H9 (cell line): ENCODE results near the gene SEMA6A. TPM values are rescaled to one million over a fixed set of nuclear protein-coding genes. Genes with fewer than 3 reads are reported as not detected.

Source experiments
- DNase-seq: peaks from one replicate; pipeline ENCODE4 v3.0.0-alpha.2; 2017
- H2AFZ ChIP-seq: one replicate; pipeline ENCODE4 v1.6.1; 2013; ENCODE audit warnings: mild to moderate bottlenecking, low read length, control low read depth, moderate library complexity
- H2AK5ac ChIP-seq: 2 replicates; pipeline ENCODE4 v1.6.1; 2013; ENCODE audit warnings: low read length, control low read depth, mixed read lengths; ENCODE audit not compliant: insufficient read length
- H2BK120ac ChIP-seq: one replicate; pipeline ENCODE4 v1.6.1; 2013; ENCODE audit warnings: low read depth, mild to moderate bottlenecking, low read length, control low read depth, inconsistent platforms; ENCODE audit not compliant: poor library complexity, severe bottlenecking
- H2BK12ac ChIP-seq: 2 replicates; pipeline ENCODE4 v1.6.1; 2013; ENCODE audit warnings: low read length, control low read depth, mixed read lengths, low read depth; ENCODE audit not compliant: insufficient read length
- H2BK15ac ChIP-seq: 2 replicates; pipeline ENCODE4 v1.6.1; 2013; ENCODE audit warnings: low read depth, low read length, control low read depth
- H2BK20ac ChIP-seq: one replicate; pipeline ENCODE4 v1.6.1; 2013; ENCODE audit warnings: low read depth, mild to moderate bottlenecking, low read length, control low read depth, inconsistent platforms; ENCODE audit not compliant: poor library complexity, severe bottlenecking
- H2BK5ac ChIP-seq: 2 replicates; pipeline ENCODE4 v1.6.1; 2013; ENCODE audit warnings: low read length, control low read depth, mixed read lengths; ENCODE audit not compliant: insufficient read length
- H3K14ac ChIP-seq: 2 replicates; pipeline ENCODE4 v1.6.1; 2013; ENCODE audit warnings: low read length, control low read depth; ENCODE audit not compliant: insufficient read depth
- H3K18ac ChIP-seq: 2 replicates; pipeline ENCODE4 v1.6.1; 2013; ENCODE audit warnings: low read depth, mild to moderate bottlenecking, mixed read lengths, low read length, control low read depth; ENCODE audit not compliant: insufficient read length
- H3K23ac ChIP-seq: 2 replicates; pipeline ENCODE4 v1.6.1; 2013; ENCODE audit warnings: low read length, control low read depth, mixed read lengths, low read depth; ENCODE audit not compliant: insufficient read length
- H3K23me2 ChIP-seq: 2 replicates; pipeline ENCODE4 v1.6.1; 2013; ENCODE audit warnings: low read depth, mild to moderate bottlenecking, mixed read lengths, low read length, control low read depth; ENCODE audit not compliant: insufficient read length, poor library complexity, severe bottlenecking
- H3K27ac ChIP-seq: 2 replicates; pipeline ENCODE4 v1.5.1; 2013; ENCODE audit warnings: low read length, control low read depth, mixed read lengths, low read depth; ENCODE audit not compliant: insufficient read length
- H3K27me3 ChIP-seq: 2 replicates; pipeline ENCODE4 v1.6.1; 2013; ENCODE audit warnings: low read length, control low read depth, inconsistent platforms; ENCODE audit not compliant: insufficient read depth
- H3K4ac ChIP-seq: 2 replicates; pipeline ENCODE4 v1.6.1; 2013; ENCODE audit warnings: low read depth, mild to moderate bottlenecking, control low read depth, inconsistent platforms, low read length, moderate library complexity
- H3K4me1 ChIP-seq: 2 replicates; pipeline ENCODE4 v1.6.1; 2013; ENCODE audit warnings: low read length, control low read depth, inconsistent platforms; ENCODE audit not compliant: insufficient read depth
- H3K4me2 ChIP-seq: 2 replicates; pipeline ENCODE4 v1.6.1; 2013; ENCODE audit warnings: low read length, control low read depth, mixed read lengths; ENCODE audit not compliant: insufficient read length, insufficient read depth
- H3K56ac ChIP-seq: 2 replicates; pipeline ENCODE4 v1.6.1; 2013; ENCODE audit warnings: low read depth, mild to moderate bottlenecking, mixed read lengths, low read length, control low read depth; ENCODE audit not compliant: insufficient read length
- H3K79me1 ChIP-seq: 2 replicates; pipeline ENCODE4 v1.6.1; 2013; ENCODE audit warnings: low read depth, mild to moderate bottlenecking, moderate library complexity, low read length, control low read depth, inconsistent platforms; ENCODE audit not compliant: insufficient read depth, poor library complexity, severe bottlenecking
- H3K79me2 ChIP-seq: 2 replicates; pipeline ENCODE4 v1.6.1; 2013; ENCODE audit warnings: low read length, control low read depth, inconsistent platforms; ENCODE audit not compliant: insufficient read depth
- H3K9ac ChIP-seq: 2 replicates; pipeline ENCODE4 v1.6.1; 2013; ENCODE audit warnings: low read length, control low read depth, mixed read lengths; ENCODE audit not compliant: insufficient read length; ENCODE audit errors: extremely low read depth
- H3K9me3 ChIP-seq: one replicate; pipeline ENCODE4 v1.6.1; 2013; ENCODE audit warnings: low read depth, low read length, inconsistent platforms; ENCODE audit not compliant: control insufficient read depth
- H3T11ph ChIP-seq: one replicate; pipeline ENCODE4 v1.6.1; 2013; ENCODE audit warnings: mild to moderate bottlenecking, low read length, control low read depth, inconsistent platforms
- H4K20me1 ChIP-seq: one replicate; pipeline ENCODE4 v1.6.1; 2013; ENCODE audit not compliant: control insufficient read depth, insufficient read length, insufficient read depth
- H4K5ac ChIP-seq: 2 replicates; pipeline ENCODE4 v1.6.1; 2013; ENCODE audit warnings: low read depth, mild to moderate bottlenecking, mixed read lengths, low read length, control low read depth; ENCODE audit not compliant: insufficient read length
- H4K8ac ChIP-seq: replicated peaks from 2 replicates; pipeline ENCODE4 v1.6.1; 2013; ENCODE audit warnings: low read length, control low read depth, mixed read lengths, low read depth; ENCODE audit not compliant: insufficient read length
- H4K91ac ChIP-seq: 2 replicates; pipeline ENCODE4 v1.6.1; 2013; ENCODE audit warnings: low read depth, mild to moderate bottlenecking, moderate library complexity, mixed read lengths, low read length, control low read depth; ENCODE audit not compliant: insufficient read length
- H3K27ac Mint-ChIP-seq, 3 experiments: 2 replicates in 2 of 3; 3 replicates in 1 of 3; pipeline ENCODE4 v1.8.0; 2020 to 2021; ENCODE audit warnings: mixed read lengths in 3 of 3, mild to moderate bottlenecking in 1 of 3, moderate library complexity in 1 of 3
- H3K27me3 Mint-ChIP-seq: 2 replicates; pipeline ENCODE4 v1.8.0; 2021; ENCODE audit warnings: low read depth, mild to moderate bottlenecking, moderate library complexity, mixed read lengths
- H3K36me3 Mint-ChIP-seq, 3 experiments: 2 replicates in 2 of 3; 3 replicates in 1 of 3; pipeline ENCODE4 v1.8.0; 2020 to 2021; ENCODE audit warnings: low read depth in 3 of 3, mixed read lengths in 3 of 3; ENCODE audit not compliant: insufficient read depth in 1 of 3
- H3K4me1 Mint-ChIP-seq, 2 experiments: 2 replicates each; pipeline ENCODE4 v1.8.0; 2020; ENCODE audit warnings: mixed read lengths in 2 of 2
- H3K4me3 Mint-ChIP-seq, 2 experiments: 2 replicates in 1 of 2; 3 replicates in 1 of 2; pipeline ENCODE4 v1.8.0; 2020 to 2021; ENCODE audit warnings: mild to moderate bottlenecking in 2 of 2, mixed read lengths in 2 of 2, moderate library complexity in 1 of 2
- H3K9me3 Mint-ChIP-seq, 2 experiments: 2 replicates in 1 of 2; 3 replicates in 1 of 2; pipeline ENCODE4 v1.8.0; 2020; ENCODE audit warnings: mild to moderate bottlenecking in 2 of 2, mixed read lengths in 2 of 2, moderate library complexity in 1 of 2
- WGBS: extraction: QIAGEN DNeasy Blood & Tissue Kit; methylation state at CpG from one replicate; pipeline ENCODE4 v1.1.7; 2013; ENCODE audit warnings: missing lambda C conversion rate, low lambda C conversion rate, mixed read lengths; ENCODE audit not compliant: insufficient read length; ENCODE audit errors: extremely low coverage; 5-methylcytosine and 5-hydroxymethylcytosine counted together
- total RNA-seq: library from RNA; stranded (reverse); gene quantifications from 2 replicates; pipeline ENCODE4 v1.2.1, GENCODE V29; 2021
- TF ChIP-seq, protein P1 (sequence below): fragments of 200-600 bp; sonication (generic); conservative IDR thresholded peaks from 3 replicates; pipeline ENCODE4 v1.8.0; 2021; ENCODE audit warnings: antibody characterized with exemption, mild to moderate bottlenecking

Gene SEMA6A
- total RNA-seq, 1 experiment from 2014 or later = 354 TPM

DNA sequence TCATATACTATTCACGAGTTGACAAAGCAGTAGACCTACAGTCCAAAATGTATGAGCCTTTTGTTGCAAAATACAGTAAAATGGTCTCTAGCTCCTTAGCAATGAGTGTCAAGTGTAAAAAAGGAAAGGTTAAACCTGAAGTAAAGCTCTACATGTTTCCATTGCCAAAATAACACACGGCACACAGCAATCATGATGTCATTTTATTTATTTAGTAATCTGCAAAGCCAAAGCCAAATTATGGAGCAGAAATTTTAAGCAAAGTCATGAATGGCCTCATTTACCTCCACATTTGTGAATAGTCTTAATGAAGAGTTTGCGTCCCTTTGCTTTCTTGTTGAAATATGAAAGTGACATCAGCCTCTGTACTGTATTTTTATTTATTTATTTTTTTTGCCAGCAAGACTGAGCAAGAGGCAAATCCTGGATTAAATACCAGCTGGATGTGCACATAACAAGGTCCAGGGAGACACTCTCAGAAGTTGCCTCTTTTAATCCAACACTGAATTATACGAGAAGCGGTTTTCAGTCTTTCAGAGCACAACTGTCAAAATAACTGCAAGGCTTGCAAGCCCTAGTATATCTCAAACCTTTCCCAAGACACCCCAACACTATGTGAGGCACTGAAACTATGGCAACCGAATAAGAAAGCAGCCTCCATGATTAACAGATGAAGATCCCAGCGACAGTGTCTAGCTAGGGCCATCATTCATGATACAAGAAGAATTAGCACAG, 9.7 kb downstream of the SEMA6A start:
- no peaks in the 10 kb centered on the region for H3K27me3 Mint-ChIP-seq
- Histone ChIP-seq H4K5ac (no peak overlapping the region), H3K56ac (no peak overlapping the region), H3K27me3 (no peaks in the 10 kb centered on the region), H3K27ac (no peak overlapping the region), H3K23me2 (peaks cover 2% of the 10 kb centered on the region), H2AK5ac (no peak overlapping the region), H2BK120ac (no peak overlapping the region), H3K4me1 (peaks cover 47% of the 10 kb centered on the region), H2BK15ac (no peak overlapping the region), H4K8ac (no peak overlapping the region), H3K79me2 (peaks cover 95% of the 10 kb centered on the region), H3K79me1 (peaks cover 2% of the 10 kb centered on the region), H3K23ac (no peak overlapping the region), H3K9ac (no peak overlapping the region), H2BK5ac (no peak overlapping the region), H3K9me3 (no peaks in the 10 kb centered on the region), H3K14ac (no peak overlapping the region), H2BK12ac (no peak overlapping the region), H3K4ac (no peak overlapping the region), H3K4me2 (peak overlapping the region; percentile 45), H3K18ac (no peak overlapping the region), H3T11ph (no peak overlapping the region), H2AFZ (no peak overlapping the region), H4K20me1 (no peaks in the 10 kb centered on the region), H4K91ac (no peak overlapping the region), H2BK20ac (no peak overlapping the region)
- WGBS = no CpG with 5 or more reads among the region's 7 CpGs
- no peaks in the 10 kb centered on the region for H3K9me3 Mint-ChIP-seq
- TF ChIP-seq, protein P1, sequence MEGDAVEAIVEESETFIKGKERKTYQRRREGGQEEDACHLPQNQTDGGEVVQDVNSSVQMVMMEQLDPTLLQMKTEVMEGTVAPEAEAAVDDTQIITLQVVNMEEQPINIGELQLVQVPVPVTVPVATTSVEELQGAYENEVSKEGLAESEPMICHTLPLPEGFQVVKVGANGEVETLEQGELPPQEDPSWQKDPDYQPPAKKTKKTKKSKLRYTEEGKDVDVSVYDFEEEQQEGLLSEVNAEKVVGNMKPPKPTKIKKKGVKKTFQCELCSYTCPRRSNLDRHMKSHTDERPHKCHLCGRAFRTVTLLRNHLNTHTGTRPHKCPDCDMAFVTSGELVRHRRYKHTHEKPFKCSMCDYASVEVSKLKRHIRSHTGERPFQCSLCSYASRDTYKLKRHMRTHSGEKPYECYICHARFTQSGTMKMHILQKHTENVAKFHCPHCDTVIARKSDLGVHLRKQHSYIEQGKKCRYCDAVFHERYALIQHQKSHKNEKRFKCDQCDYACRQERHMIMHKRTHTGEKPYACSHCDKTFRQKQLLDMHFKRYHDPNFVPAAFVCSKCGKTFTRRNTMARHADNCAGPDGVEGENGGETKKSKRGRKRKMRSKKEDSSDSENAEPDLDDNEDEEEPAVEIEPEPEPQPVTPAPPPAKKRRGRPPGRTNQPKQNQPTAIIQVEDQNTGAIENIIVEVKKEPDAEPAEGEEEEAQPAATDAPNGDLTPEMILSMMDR = no peak
- no peak for DNase-seq
- peaks cover 21 to 39% (median 25%) of the 10 kb centered on the region in 3 experiments for H3K36me3 Mint-ChIP-seq
- peak overlapping the region in 1 of 2 experiments; percentile 61; a peak in 2 of 5 replicates for H3K4me3 Mint-ChIP-seq
- H3K4me1 Mint-ChIP-seq = peaks cover 92 to 94% of the 10 kb centered on the region in 2 experiments
- H3K27ac Mint-ChIP-seq = peak overlapping the region in 2 of 3 experiments; percentile 30 to 56; a peak in 2 of 7 replicates
